Adipocyte (in vitro differentiated cells): Measurements from ENCODE around the gene E4F1.

Source experiments
- DNase-seq: peaks from one replicate; pipeline ENCODE4 v3.0.0-alpha.2; 2015; ENCODE audit warnings: low read depth
- H3K27me3 ChIP-seq: replicated peaks from 2 replicates; pipeline ENCODE4 v1.7.0; 2013; ENCODE audit warnings: mild to moderate bottlenecking, low read length, moderate library complexity; ENCODE audit not compliant: control insufficient read depth, insufficient read depth
- H3K36me3 ChIP-seq: 2 replicates; pipeline ENCODE4 v1.7.0; 2013; ENCODE audit warnings: low read length, mild to moderate bottlenecking, moderate library complexity; ENCODE audit not compliant: control insufficient read depth, insufficient read depth, severe bottlenecking
- H3K4me1 ChIP-seq: 2 replicates; pipeline ENCODE4 v1.7.0; 2013; ENCODE audit warnings: mild to moderate bottlenecking, low read length, moderate library complexity; ENCODE audit not compliant: control insufficient read depth, insufficient read depth
- H3K4me3 ChIP-seq: 2 replicates; pipeline ENCODE4 v1.7.0; 2013; ENCODE audit warnings: mild to moderate bottlenecking, low read length, moderate library complexity
- H3K9ac ChIP-seq: 2 replicates; pipeline ENCODE4 v1.7.0; 2013; ENCODE audit warnings: mild to moderate bottlenecking, low read length, moderate library complexity
- H3K9me3 ChIP-seq: 2 replicates; pipeline ENCODE4 v1.7.0; 2013; ENCODE audit warnings: mild to moderate bottlenecking, low read length, moderate library complexity; ENCODE audit not compliant: control insufficient read depth

Gene E4F1, protein sequence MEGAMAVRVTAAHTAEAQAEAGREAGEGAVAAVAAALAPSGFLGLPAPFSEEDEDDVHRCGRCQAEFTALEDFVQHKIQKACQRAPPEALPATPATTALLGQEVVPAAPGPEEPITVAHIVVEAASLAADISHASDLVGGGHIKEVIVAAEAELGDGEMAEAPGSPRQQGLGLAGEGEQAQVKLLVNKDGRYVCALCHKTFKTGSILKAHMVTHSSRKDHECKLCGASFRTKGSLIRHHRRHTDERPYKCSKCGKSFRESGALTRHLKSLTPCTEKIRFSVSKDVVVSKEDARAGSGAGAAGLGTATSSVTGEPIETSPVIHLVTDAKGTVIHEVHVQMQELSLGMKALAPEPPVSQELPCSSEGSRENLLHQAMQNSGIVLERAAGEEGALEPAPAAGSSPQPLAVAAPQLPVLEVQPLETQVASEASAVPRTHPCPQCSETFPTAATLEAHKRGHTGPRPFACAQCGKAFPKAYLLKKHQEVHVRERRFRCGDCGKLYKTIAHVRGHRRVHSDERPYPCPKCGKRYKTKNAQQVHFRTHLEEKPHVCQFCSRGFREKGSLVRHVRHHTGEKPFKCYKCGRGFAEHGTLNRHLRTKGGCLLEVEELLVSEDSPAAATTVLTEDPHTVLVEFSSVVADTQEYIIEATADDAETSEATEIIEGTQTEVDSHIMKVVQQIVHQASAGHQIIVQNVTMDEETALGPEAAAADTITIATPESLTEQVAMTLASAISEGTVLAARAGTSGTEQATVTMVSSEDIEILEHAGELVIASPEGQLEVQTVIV

DNA sequence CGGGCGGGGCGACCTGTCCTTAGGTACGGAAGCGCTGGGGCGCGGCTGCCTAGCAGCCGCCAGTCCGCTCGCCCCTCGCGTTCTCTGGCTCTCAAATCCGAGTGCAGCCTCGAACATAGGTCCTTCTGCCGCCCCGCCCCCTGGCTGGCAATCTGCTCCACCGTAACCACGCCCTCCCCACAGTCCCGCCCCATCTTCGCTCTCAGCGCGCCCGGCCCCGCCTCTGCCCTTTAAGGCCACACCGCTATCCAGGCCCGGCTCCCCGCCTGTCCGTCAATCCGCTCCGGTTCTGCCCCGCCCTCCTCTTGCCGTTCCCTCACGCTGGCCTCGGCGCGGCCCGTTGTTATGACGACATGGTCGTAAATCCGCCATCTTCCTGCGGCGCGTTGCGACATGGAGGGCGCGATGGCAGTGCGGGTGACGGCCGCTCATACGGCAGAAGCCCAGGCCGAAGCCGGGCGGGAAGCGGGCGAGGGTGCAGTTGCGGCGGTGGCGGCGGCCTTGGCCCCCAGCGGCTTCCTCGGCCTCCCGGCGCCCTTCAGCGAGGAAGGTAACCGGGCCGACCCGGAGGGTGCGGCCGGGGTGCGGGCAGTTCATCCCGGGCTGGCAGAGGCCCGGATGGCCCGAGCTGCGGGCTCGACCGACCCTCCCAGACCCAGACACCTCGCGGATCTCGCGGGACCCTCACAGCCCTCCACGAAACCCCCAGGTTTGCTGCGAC lies at the start of gene E4F1:
Gene E4F1, plus strand, starts transcription at position 371 of the 721 bp plus-strand sequence. Its CDS starts 23 bp downstream, at position 394.
- Histone ChIP-seq H3K9ac (peak within 1 kb of the TSS; percentile 96), H3K4me1 (peaks cover 12% of the 10 kb centered on the region), H3K4me3 (peak within 1 kb of the TSS; percentile 88), H3K27me3 (no peaks in the 10 kb centered on the region), H3K9me3 (no peaks in the 10 kb centered on the region), H3K36me3 (peaks cover 2% of the 10 kb centered on the region)
- peak; percentile 100 for DNase-seq

DNA sequence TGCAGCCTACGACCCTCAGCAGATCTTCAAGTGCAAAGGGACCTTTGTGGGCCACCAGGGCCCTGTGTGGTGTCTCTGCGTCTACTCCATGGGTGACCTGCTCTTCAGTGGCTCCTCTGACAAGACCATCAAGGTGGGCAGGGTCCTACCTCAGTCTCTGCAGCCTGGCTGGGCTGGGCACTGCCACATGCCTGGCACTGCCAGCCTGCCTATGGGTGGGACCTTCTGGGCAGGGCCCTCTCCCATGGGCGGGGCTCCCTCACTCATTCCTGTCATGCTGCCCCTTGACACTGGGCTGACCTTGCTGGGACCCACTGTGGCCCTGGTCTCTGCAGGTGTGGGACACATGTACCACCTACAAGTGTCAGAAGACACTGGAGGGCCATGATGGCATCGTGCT lies 49.5 kb upstream of the E4F1 start:
- Histone ChIP-seq H3K4me1 (no peaks in the 10 kb centered on the region), H3K36me3 (peaks cover 49% of the 10 kb centered on the region), H3K9me3 (no peaks in the 10 kb centered on the region), H3K27me3 (no peaks in the 10 kb centered on the region), H3K4me3 (no peak overlapping the region), H3K9ac (no peak overlapping the region)
- no peak for DNase-seq

DNA sequence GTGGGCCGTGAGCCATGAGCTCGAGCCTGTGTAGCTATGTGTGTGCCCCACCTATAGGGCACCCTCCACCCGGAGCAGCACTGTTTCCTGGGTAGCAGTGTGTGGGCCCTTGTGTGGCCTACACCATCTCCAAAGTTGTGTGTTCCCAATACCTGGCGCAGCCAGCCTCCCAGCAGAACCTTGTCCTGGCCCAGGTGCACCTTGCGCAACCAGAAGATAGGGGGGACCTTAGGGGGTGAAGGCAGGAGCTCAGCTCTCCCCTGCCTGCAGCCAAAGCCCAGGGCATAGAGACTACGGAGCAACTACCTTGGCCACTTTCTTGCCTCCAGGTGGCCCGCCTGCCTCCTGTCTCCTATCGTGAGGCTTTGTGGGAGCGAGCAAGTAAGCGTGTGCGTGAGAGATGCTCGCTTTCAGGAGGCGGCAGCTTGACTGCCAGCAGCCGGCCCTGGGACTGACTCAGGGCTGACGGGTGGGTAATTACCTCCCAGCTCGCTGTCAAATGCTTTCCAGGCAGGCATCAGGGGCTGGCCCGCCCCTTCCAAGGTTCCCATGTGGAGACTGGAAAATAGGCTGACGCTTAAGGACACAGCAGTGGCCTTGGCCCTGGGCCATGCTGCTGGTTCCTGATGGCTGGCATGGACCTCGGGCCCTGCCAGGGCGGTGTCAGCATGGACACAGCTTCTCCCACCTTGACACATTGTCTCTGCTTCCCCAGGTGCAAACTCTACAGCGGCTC lies 48.8 kb upstream of the E4F1 start:
- Histone ChIP-seq H3K4me1 (no peaks in the 10 kb centered on the region), H3K36me3 (peaks cover 46% of the 10 kb centered on the region), H3K9ac (no peak overlapping the region), H3K4me3 (no peak overlapping the region), H3K9me3 (no peaks in the 10 kb centered on the region), H3K27me3 (no peaks in the 10 kb centered on the region)
- no peak for DNase-seq

DNA sequence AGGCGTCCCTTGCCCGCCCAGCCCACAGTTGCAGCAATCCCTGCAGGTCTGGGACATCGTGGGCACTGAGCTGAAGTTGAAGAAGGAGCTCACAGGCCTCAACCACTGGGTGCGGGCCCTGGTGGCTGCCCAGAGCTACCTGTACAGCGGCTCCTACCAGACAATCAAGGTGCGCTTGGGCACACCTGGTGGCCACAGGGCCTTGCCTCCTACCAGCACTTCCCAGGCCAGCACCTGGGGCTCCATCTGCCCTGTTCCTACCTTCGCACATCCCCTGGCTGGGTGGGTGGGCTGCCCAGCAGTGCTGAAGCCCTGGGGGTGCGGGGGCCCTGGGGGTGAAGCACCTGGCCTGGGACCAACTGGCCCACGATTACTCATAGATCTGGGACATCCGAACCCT lies 47.9 kb upstream of the E4F1 start:
- Histone ChIP-seq H3K9me3 (no peaks in the 10 kb centered on the region), H3K4me3 (no peak overlapping the region), H3K4me1 (no peaks in the 10 kb centered on the region), H3K27me3 (no peaks in the 10 kb centered on the region), H3K9ac (no peak overlapping the region), H3K36me3 (peaks cover 46% of the 10 kb centered on the region)
- no peak for DNase-seq

DNA sequence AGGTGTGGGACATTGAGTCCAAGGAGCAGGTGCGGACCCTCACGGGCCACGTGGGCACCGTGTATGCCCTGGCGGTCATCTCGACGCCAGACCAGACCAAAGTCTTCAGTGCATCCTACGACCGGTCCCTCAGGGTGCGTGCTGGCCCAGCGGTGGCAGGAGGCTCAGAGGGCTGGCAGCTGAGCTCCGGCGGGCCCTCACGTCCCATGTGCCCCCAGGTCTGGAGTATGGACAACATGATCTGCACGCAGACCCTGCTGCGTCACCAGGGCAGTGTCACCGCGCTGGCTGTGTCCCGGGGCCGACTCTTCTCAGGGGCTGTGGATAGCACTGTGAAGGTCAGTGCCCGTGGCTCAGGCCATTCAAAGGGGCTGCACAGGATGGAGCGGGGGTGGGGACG lies 47.3 kb upstream of the E4F1 start:
- DNase-seq = no peak
- no peaks in the 10 kb centered on the region for H3K27me3 ChIP-seq
- no peak overlapping the region for H3K9ac ChIP-seq
- no peaks in the 10 kb centered on the region for H3K9me3 ChIP-seq
- no peak overlapping the region for H3K4me3 ChIP-seq
- H3K36me3 ChIP-seq = peaks cover 46% of the 10 kb centered on the region
- H3K4me1 ChIP-seq = no peaks in the 10 kb centered on the region

DNA sequence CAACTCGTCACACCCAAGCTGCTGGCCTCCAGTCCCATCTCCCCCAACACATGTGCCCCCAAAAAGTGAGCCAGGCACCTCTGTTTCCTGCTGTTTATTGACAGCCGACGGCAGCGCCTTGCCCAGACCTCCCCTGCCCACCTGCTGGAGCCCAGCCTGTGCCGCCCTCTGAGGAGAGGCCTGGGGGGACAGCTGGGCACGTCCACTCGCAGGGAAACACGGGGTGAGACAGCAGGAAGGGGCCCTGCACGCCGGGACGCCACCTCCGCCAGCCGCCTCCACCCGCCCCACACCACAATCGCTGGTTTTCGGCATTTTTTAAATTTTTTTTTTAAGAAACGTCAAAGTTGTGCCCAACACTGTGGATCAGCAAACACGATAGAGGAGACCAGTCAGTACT lies 46.3 kb upstream of the E4F1 start:
- DNase-seq = no peak
- Histone ChIP-seq H3K27me3 (no peaks in the 10 kb centered on the region), H3K4me3 (no peak overlapping the region), H3K36me3 (peaks cover 41% of the 10 kb centered on the region), H3K4me1 (no peaks in the 10 kb centered on the region), H3K9ac (no peak overlapping the region), H3K9me3 (no peaks in the 10 kb centered on the region)

DNA sequence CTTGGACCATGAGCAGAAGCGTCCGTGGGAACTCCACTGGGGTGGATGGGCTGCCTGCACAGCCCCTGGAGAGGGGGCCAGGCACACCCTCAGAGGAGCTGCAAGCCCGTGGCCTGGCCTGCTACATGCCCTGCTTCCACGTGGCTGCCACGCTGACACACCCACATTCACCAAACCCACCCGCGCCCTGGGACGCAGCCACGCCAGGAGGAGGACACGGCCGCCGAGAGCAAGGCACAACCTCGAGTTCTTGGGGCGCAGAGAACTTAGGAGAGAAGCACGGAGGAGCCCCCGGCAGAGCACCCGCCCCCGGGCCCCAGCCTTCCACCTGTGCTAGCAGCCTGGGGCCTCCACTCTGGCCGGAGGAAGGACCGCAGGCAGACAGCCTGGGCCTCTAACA lies 45.8 kb upstream of the E4F1 start:
- Histone ChIP-seq H3K9me3 (no peaks in the 10 kb centered on the region), H3K4me3 (no peak overlapping the region), H3K27me3 (no peaks in the 10 kb centered on the region), H3K4me1 (no peaks in the 10 kb centered on the region), H3K9ac (no peak overlapping the region), H3K36me3 (peaks cover 39% of the 10 kb centered on the region)
- DNase-seq = no peak

DNA sequence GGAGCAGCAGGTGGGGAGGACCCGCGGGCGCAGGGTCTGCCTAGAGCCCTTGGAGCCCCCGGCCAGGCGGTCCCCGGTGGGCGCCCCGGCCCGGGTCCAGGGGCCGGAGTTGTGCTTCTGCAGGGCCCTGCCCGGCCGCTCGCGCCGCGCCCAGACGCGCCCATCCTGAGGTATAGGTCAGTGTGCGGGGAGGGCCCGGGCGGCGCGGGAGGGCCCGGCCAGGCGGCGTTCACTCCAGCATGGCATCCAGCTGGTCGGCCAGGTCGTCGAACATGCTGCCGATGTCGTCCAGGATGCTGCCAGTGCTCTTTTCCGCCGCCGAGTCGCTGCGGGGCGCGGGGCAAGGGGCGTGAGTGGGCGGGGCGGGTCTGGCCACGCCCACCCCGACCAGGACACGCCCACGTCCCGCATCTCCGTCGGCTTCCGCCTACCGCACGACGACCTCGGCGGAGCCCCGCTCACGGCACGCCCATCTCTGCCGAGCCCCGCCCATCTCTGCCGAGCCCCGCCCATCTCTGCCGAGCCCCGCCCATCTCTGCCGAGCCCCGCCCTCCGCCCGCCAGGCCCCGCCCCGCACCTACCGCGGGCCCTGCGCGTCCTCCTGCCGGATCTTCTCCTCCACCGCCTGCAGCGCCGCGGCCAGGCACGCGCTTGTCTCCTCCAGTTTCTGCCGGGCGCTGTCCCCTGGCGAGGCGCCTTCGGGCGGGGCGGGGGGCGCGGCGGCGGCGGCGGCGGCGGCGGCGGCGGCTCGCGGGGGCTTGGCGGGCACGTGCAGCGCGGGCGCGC lies 44.9 kb upstream of the E4F1 start:
- peak; percentile 11 for DNase-seq
- no peak overlapping the region for H3K9ac ChIP-seq

DNA sequence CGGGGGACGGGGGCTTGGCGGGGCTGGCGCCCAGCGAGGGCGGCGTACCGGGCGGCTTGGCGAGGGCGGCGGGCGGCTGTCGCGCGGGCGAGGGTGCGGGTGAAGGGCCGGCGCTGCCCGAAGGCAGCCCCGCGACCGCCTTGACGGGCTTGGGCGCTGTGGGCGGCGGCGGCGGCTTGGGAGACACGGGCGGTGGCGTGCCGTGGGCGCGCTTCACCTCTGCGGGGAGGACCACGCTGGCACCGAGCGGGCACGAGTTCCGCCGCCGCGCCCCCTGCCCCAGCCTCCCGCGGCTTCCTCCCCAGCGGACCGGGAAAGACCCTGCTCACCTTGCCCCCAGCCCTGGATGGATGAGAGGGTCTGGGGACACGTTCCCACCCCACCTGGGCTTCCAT lies 44.3 kb upstream of the E4F1 start:
- H3K9ac ChIP-seq = no peak overlapping the region
- no peak for DNase-seq
- no peak overlapping the region for H3K4me3 ChIP-seq
- H3K27me3 ChIP-seq = no peaks in the 10 kb centered on the region
- peaks cover 26% of the 10 kb centered on the region for H3K36me3 ChIP-seq
- H3K4me1 ChIP-seq = no peaks in the 10 kb centered on the region
- no peaks in the 10 kb centered on the region for H3K9me3 ChIP-seq

More for the DNA sequence above, 44.9 kb upstream of the E4F1 start:
- Histone ChIP-seq H3K4me1 (no peaks in the 10 kb centered on the region), H3K4me3 (no peak overlapping the region), H3K27me3 (no peaks in the 10 kb centered on the region), H3K9me3 (no peaks in the 10 kb centered on the region), H3K36me3 (peaks cover 30% of the 10 kb centered on the region)

DNA sequence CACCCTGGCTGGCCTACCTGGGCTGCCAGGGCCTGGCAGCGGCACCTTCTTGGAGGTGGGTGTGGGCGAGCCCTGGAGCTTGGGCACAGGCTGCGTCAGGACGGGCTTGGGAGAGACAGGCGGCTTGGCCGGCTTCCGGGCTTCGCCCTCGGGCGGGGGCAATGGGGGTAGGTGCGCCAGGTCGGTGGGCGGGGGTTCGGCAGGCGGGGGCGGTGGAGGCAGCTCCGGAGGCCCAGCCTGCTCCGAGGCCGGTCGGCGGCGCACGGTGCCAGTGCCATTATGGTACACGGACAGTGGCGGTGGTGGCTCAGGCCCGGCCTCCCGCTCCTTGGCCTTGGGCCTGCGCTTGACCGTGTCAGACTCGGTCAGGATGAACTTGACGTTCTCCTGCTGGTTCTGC lies 43.8 kb upstream of the E4F1 start:
- no peaks in the 10 kb centered on the region for H3K9me3 ChIP-seq
- no peaks in the 10 kb centered on the region for H3K27me3 ChIP-seq
- H3K9ac ChIP-seq = no peak overlapping the region
- peaks cover 22% of the 10 kb centered on the region for H3K36me3 ChIP-seq
- no peak overlapping the region for H3K4me3 ChIP-seq
- DNase-seq = no peak
- no peaks in the 10 kb centered on the region for H3K4me1 ChIP-seq
